Natural killer cell treated with Interleukin-12 subunit alpha and Interleukin-12 subunit beta and Interleukin-15 and Interleukin-18, amount 100 ng/mL, for 72 hours (primary cell): ENCODE data around the gene CASP10. TPM values are rescaled to one million over a fixed set of nuclear protein-coding genes. Genes with fewer than 3 reads are reported as not detected.

Experiments used
- ATAC-seq, 2 donors: fragments of 150-1000 bp; cut with Tn5 transposase in 1 of 2; sonication (Bioruptor Pico), chemical (Tn5 transposase) in 1 of 2; 2 replicates each; pipeline ENCODE4 v1.10.0; 2021
- DNase-seq: peaks from one replicate; pipeline ENCODE4 v3.0.0; 2022; ENCODE audit warnings: low spot score
- H3K27ac Mint-ChIP-seq, 2 donors: 1 replicate in 1 of 2; 2 replicates in 1 of 2; pipeline ENCODE4 v1.8.0; 2022; ENCODE audit warnings: mixed read lengths in 2 of 2, mild to moderate bottlenecking in 1 of 2, moderate library complexity in 1 of 2
- H3K27me3 Mint-ChIP-seq, 2 donors: 1 replicate in 1 of 2; 2 replicates in 1 of 2; pipeline ENCODE4 v1.8.0; 2022; ENCODE audit warnings: mixed read lengths in 2 of 2
- H3K36me3 Mint-ChIP-seq: one replicate; pipeline ENCODE4 v1.8.0; 2022; ENCODE audit warnings: mixed read lengths
- H3K4me1 Mint-ChIP-seq, 2 donors: 1 replicate in 1 of 2; 2 replicates in 1 of 2; pipeline ENCODE4 v1.8.0; 2022; ENCODE audit warnings: low read depth in 2 of 2, mixed read lengths in 2 of 2, mild to moderate bottlenecking in 1 of 2
- H3K4me3 Mint-ChIP-seq: one replicate; pipeline ENCODE4 v1.8.0; 2022; ENCODE audit warnings: mixed read lengths
- H3K9me3 Mint-ChIP-seq: 2 replicates; pipeline ENCODE4 v1.8.0; 2022; ENCODE audit warnings: mixed read lengths
- total RNA-seq, 2 donors: library from RNA; stranded (reverse); gene quantifications; one replicate each; pipeline ENCODE4 v1.2.3, GENCODE V29; 2022

Gene CASP10
- total RNA-seq, 2 donors from 2014 or later, result 17.5 to 23.0 TPM

DNA sequence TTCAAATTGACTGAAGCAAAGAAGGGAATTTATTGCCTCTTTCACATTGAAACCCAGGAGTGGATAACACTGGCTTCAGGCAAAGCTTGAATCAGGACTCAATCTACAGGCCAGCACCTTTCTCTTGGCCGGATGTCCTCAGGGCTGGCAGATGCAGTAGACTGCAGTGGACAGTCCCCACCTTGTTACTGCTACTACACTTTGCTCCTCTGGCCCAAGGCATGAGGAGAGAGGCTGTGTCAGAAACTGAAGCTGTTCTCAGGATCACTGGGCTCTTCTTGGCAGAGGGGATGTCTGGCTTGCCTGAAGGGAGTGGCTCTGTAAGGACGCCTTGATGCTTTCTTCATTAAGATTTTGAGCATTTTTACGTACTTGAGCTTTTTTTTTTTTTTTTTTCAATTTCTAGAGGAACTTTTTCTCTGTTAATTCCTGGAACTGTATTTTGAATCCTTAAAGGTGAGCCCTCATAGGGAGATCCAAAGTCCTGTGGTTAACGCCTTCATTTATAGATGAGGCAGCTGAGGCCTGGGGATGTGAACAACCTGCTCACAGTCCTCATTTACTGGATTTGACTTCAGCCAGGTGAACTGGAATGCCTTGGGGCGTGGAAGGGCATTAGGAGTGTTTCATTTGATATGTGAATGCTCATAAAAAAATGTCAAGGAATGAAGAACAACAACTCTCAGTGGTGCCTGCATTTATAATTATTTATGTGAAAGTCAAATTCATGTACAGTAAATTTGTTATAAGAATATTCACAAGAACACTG lies 36.6 kb downstream of the CASP10 start:
- DNase-seq (no peak), ATAC-seq (no peak)
- Mint-ChIP-seq H3K36me3 (peaks cover 7% of the 10 kb centered on the region), H3K27me3 (no peaks in the 10 kb centered on the region), H3K27ac (peak overlapping the region; percentile 2 to 24), H3K4me3 (no peak overlapping the region), H3K4me1 (peaks cover 14 to 38% of the 10 kb centered on the region in 2 donors), H3K9me3 (no peaks in the 10 kb centered on the region)

DNA sequence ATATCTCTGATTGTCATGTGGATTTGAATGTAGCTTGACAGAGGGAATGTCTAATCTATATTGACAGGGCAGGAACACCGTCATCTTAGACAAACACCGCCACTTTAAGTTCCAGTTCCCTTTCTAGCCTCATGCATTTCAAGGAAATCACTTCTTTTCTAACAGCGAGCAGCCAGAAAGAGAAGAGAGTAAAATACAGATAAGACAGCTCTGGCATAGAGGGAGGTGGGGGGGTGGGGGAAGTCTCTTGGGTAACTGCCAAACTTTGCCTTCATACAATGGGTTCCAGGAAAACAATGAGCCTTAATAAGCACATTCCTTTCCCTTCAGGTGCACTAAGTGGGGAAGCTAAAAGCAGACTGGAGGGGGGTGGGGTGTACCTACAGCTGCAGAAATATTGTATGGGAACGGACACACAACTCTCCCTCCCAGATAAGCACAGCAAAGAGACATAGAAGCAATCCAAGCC lies 37.2 kb downstream of the CASP10 start:
- ATAC-seq (no peak), DNase-seq (no peak)
- no peaks in the 10 kb centered on the region for H3K27me3 Mint-ChIP-seq
- no peaks in the 10 kb centered on the region for H3K9me3 Mint-ChIP-seq
- H3K4me1 Mint-ChIP-seq, result peaks cover 18 to 42% of the 10 kb centered on the region in 2 donors
- no peak overlapping the region for H3K4me3 Mint-ChIP-seq
- peak overlapping the region; percentile 2 to 24 for H3K27ac Mint-ChIP-seq
- peaks cover 6% of the 10 kb centered on the region for H3K36me3 Mint-ChIP-seq

DNA sequence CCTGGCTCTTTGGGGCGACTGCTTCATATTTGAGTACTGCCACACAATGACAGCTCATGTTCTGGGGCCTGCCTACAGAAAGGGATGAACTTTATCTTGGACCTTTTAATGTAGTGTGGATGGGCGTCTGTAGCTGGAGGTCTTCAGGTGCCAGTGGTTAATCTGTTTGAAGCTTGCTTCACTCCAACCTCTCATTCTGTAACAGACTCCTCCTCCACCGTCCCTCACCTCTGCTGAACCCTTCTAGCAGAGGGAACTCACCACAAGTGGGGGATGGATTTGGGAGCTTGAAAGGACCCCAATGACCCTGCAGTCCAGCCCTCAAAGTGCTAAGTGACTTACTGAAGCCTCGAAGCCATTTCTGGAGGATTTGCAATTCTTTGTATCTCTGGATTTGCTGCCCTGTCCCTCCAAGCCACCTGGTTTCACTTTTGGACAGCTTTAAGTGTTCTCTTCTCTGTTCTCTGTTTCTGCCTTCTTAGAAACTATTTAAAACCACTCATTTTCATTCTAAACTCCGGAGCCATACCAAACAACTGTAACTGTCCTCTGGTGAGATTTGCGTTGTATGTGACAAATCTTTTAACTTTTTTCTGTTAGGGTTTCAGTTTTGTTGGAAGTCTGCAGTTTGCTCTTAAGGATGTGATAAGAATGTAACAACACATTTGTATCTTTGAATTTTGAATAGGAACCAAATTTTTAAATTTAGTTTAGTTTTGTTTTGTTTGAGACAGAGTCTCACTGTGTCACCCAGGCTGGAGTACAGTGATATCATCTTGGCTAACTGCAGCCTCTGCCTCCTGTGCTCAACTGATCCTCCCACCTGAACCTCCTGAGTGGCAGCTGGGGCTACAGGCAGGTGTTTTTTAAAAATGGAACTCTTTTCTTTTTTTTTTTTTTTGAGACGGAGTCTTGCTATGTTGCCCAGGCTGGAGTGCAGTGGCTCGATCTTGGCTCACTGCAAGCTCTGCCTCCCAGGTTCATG lies 40.4 kb downstream of the CASP10 start:
- Mint-ChIP-seq H3K4me1 (peaks cover 22 to 29% of the 10 kb centered on the region in 2 donors), H3K36me3 (no peaks in the 10 kb centered on the region), H3K27me3 (no peaks in the 10 kb centered on the region), H3K27ac (peak overlapping the region; percentile 48 to 86), H3K9me3 (no peaks in the 10 kb centered on the region), H3K4me3 (peak overlapping the region; percentile 21)
- DNase-seq (no peak), ATAC-seq (peak in 1 of 2 donors; percentile 32)

DNA sequence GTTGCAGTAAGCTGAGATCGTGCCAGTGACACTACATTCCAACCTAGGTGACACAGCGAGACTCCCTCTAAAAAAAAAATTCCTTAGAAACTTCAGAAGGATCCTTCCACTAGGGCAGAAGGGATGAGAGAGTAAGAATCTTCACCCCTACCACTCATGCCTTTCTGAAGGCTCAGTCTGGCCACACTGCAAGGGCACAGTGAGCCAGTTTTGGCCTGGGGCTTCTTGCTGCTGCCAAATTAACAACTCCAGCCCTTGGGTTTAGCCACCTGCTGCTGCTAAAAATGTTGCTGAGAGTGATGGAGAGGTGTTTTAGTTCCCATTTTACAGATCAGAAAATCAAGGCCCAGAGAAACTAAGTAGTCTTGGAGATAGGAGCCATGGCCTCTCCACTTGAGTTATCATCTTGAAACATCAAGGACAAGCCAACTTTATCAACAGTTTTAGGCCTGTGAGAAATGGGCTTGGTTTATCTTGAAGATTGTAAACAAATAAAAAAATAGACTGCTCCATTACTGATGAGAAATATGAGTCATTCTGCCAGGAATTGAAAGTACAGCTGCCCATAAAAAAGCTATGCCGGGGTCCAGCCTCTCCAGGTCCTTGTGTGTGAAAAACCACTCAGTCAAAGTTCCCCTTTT lies 45.5 kb downstream of the CASP10 start:
- H3K9me3 Mint-ChIP-seq, result no peaks in the 10 kb centered on the region
- peak overlapping the region; percentile 75 for H3K4me3 Mint-ChIP-seq
- peak overlapping the region; percentile 75 to 94 for H3K27ac Mint-ChIP-seq
- DNase-seq (no peak), ATAC-seq (no peak)
- H3K27me3 Mint-ChIP-seq, result no peaks in the 10 kb centered on the region
- H3K36me3 Mint-ChIP-seq, result no peaks in the 10 kb centered on the region
- H3K4me1 Mint-ChIP-seq, result peaks cover 47 to 52% of the 10 kb centered on the region in 2 donors

DNA sequence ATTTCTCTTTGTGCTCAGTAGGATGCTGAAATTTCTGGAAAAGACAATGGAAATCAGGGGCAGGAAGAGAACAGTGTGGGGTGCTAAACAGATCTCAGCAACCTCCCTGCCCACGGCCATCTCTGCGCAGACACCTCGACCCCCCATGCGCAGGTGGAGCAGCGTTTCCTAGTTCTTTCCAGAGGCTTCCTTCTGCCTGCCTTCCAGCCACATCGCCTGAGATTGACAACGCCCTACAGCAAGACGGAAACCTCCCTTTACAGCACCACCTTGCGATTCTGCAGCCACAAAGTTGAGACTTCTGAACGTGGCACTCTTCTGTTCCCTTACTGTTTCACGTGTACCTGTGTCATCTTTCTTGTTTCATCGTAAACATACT lies 46.0 kb downstream of the CASP10 start:
- H3K27me3 Mint-ChIP-seq, result no peaks in the 10 kb centered on the region
- no peak for ATAC-seq
- DNase-seq, result no peak
- H3K4me1 Mint-ChIP-seq, result peaks cover 46 to 53% of the 10 kb centered on the region in 2 donors
- no peaks in the 10 kb centered on the region for H3K9me3 Mint-ChIP-seq
- peak overlapping the region; percentile 75 for H3K4me3 Mint-ChIP-seq
- H3K27ac Mint-ChIP-seq, result peak overlapping the region; percentile 75 to 94
- H3K36me3 Mint-ChIP-seq, result no peaks in the 10 kb centered on the region

DNA sequence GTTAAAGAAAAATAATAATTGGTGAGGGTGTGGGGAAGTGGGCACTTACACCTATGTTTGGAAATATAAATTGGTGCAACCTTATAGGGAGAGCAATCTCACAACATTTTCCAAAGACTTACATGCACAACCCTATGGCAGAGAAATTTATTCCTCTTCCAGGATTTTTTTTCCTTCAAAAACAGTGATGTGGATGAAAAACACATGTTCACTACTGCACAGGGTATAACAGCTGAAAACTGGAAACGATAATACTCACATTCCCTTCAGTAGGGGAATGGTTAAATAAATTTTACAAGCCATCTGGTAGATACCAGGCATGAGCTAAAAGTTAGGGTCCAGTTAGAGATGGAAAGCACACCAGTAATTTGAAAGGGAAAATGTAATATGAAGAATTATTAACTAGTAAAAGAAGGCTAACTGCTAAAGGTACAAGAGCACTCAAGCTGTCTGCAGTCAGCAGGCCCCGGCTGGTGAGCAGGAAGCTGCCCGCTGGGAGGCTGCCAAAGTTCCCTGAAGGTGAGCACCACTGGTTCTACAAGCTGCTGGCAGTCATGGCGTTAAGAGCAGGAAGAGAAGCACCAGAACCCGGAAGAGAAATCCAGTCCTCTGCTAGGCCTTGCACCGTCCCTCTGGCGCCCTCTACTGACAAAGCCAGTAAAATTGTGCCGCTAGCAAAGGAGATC lies 49.0 kb downstream of the CASP10 start:
- Mint-ChIP-seq H3K4me3 (peak overlapping the region; percentile 99), H3K27ac (peak overlapping the region; percentile 95 to 98), H3K9me3 (no peaks in the 10 kb centered on the region), H3K4me1 (peaks cover 59 to 64% of the 10 kb centered on the region in 2 donors), H3K36me3 (no peaks in the 10 kb centered on the region), H3K27me3 (no peaks in the 10 kb centered on the region)
- peak; percentile 92 for DNase-seq
- ATAC-seq, result peak; percentile 71 to 79

DNA sequence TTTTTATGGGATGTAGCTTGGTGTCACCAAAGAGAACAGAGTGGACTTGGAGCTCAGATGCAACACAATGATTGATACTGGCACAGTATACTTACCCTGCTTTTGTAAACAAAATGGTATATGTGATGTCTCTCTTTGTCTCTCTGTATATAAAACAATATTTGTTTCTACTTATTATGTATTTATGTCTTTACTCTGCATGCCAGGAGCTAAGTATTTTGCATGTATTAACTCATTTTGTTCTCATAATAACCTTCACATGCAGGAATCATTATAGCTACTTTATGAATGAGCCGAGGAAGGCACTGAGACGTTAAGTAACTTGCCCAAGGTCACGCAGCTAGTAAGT lies 49.5 kb downstream of the CASP10 start:
- H3K36me3 Mint-ChIP-seq, result no peaks in the 10 kb centered on the region
- peak overlapping the region; percentile 95 to 98 for H3K27ac Mint-ChIP-seq
- peak overlapping the region; percentile 99 for H3K4me3 Mint-ChIP-seq
- H3K9me3 Mint-ChIP-seq, result no peaks in the 10 kb centered on the region
- peaks cover 60 to 62% of the 10 kb centered on the region in 2 donors for H3K4me1 Mint-ChIP-seq
- ATAC-seq (no peak), DNase-seq (no peak)
- no peaks in the 10 kb centered on the region for H3K27me3 Mint-ChIP-seq

DNA sequence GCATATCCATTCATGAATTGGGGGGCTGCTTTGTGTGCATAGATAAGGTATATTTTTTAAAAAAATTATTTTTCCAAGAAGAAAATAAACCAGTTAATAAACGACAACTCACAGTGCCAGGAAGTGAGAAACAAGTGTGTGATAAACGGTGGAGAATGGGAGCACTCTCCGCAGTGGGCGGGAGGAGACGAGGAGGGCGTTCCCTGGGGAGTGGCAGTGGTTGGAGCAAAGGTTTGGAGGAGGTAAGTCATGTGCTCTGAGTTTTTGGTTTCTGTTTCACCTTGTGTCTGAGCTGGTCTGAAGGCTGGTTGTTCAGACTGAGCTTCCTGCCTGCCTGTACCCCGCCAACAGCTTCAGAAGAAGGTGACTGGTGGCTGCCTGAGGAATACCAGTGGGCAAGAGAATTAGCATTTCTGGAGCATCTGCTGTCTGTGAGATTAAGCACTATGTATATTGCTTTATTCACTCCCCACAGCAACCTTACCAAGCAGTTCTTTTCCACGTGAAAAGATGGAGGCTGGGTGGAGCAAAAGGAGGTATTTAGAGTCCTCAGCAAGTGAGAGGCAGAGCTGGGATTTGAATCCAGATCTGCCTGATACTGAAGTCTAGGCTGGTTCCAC lies 50.4 kb downstream of the CASP10 start:
- DNase-seq, result peak; percentile 91
- ATAC-seq, result peak; percentile 95 to 96
- Mint-ChIP-seq H3K4me3 (peak overlapping the region; percentile 99), H3K36me3 (peaks cover 7% of the 10 kb centered on the region), H3K4me1 (peaks cover 61 to 66% of the 10 kb centered on the region in 2 donors), H3K9me3 (no peaks in the 10 kb centered on the region), H3K27ac (peak overlapping the region; percentile 95 to 98), H3K27me3 (no peaks in the 10 kb centered on the region)

DNA sequence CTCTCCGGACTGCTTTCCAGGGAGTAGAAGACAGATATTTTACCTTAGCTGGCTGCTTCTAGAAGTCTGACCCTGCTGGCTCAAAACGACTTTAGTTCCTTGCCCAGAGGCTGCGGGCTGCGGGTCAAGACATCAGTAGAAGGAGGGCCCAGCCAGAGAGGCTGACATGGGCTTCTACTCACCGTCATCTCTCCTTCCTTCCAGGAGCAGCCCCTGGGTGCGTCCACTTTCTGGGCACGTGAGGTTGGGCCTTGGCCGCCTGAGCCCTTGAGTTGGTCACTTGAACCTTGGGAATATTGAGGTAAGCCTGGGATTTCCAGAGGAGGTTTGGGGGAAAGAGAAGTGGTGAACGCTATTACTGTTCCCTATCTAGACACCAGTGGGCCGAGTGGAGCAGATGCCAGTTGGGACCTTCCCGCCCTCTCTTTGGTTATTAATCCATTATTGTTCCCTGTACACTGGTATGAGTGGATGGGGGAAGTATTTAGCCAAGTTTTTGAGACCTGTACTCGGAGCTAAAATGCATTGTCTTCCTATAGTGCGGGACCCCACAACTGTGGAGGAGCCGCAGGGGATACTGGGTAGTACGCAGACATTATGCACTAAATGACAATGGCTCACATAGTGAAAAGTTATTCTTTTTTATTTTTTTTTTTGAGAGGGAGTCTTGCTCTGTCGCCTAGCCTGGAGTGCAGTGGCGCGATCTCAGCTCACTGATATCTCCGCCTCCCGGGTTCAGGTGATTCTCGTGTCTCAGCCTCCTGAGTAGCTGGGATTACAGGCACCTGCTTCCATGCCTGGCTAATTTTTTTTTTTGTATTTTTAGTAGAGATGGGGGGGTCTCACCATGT lies 51.1 kb downstream of the CASP10 start:
- Mint-ChIP-seq H3K36me3 (peaks cover 7% of the 10 kb centered on the region), H3K27ac (peak overlapping the region; percentile 95 to 98)
- ATAC-seq, result peak; percentile 37 to 46

DNA sequence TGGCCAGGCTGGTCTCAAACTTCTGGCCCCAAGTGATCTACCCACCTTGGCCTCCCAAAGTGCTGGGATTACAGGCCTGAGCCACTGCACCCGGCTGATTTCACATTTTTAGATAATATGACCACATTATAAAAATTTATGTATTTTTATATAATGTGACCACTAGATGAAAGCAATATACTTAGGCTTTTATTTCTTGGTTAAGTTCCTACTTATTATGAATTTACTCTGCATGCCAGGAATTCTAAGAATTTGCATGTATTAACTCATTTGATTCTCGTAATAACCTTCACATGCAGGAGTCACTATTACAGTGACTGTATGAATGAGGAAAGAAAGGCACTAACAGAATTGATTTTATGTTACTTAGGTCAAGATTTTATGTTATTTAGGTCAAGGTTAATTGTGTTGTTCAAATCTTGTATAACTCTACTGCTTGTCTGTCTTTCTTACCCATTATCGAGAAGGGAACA lies 51.8 kb downstream of the CASP10 start:
- no peak for ATAC-seq
- Mint-ChIP-seq H3K4me1 (peaks cover 54 to 61% of the 10 kb centered on the region in 2 donors), H3K4me3 (peak overlapping the region; percentile 99), H3K27me3 (no peaks in the 10 kb centered on the region), H3K27ac (peak overlapping the region; percentile 95 to 98), H3K36me3 (peaks cover 13% of the 10 kb centered on the region), H3K9me3 (no peaks in the 10 kb centered on the region)
- no peak for DNase-seq

More for the DNA sequence above, 51.1 kb downstream of the CASP10 start:
- peak overlapping the region; percentile 99 for H3K4me3 Mint-ChIP-seq
- no peaks in the 10 kb centered on the region for H3K27me3 Mint-ChIP-seq
- no peaks in the 10 kb centered on the region for H3K9me3 Mint-ChIP-seq
- H3K4me1 Mint-ChIP-seq, result peaks cover 54 to 58% of the 10 kb centered on the region in 2 donors
- no peak for DNase-seq

DNA sequence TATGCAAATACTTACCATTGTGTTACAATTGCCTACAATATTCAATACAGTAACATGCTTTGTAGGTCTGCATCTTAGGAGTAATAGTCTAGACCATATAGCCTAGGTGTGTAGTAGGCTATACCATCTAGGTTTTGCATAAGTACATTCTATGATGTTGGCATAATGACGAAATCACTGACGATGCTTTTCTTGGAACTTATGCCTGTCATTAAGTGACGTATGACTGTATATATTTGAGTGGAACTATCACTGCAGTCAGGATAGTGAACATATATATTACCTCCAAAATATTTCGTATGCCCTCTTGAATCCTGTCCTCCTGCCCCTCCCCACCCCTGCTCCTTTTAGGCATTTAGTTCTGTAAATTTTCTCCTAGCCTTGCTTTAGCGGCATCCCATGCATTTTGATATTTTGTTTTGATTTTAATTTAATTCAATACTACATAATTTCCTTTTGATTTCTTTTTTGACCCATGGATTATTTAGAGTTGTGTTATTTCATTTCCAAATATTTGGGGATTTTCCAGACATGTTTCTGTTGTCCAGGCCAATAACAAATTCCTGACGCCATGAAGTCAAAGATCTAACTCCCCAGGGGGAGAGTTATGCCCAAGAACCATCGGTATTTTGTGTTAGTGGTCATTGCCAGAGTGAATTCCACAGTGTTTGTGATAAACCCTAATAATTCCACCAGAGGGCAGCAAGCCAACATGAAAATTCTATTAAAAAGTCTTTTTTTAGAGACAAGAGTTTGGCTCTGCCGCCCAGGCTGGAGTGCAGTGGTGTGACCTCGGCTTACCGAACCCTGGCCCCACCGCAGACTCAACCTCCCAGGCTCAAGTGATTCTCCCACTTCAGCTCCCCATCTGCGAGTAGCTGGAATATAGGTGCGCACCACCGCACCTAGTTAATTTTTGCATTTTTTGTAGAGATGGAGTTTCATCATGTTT lies 53.2 kb downstream of the CASP10 start:
- no peaks in the 10 kb centered on the region for H3K27me3 Mint-ChIP-seq
- no peaks in the 10 kb centered on the region for H3K9me3 Mint-ChIP-seq
- peak overlapping the region; percentile 95 to 98 for H3K27ac Mint-ChIP-seq
- peak overlapping the region; percentile 99 for H3K4me3 Mint-ChIP-seq
- H3K36me3 Mint-ChIP-seq, result peaks cover 27% of the 10 kb centered on the region
- peak in 1 of 2 donors; percentile 26 for ATAC-seq
- peaks cover 54 to 65% of the 10 kb centered on the region in 2 donors for H3K4me1 Mint-ChIP-seq
- peak; percentile 79 for DNase-seq
